ENCODE data around the gene CBLC.

Gene CBLC

DNA sequence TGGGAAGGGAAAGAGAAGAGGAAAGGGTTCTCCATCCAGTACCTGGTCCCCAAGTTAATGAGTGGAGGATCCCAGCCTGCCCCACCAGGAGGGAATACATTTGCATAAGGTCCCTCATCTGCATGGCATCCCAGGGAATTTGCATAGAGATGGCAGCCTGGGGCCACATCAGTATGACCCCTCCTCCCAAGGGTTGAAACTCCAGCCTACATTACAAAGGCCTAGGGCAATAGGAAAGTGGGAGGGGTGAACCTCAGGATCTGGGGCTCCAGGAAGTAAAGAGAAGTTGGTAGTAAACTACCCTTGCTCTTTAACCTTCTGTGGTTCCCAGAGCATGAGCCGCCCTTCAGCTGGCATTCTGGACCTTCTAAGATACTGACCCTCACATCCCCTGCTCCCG lies 61.6 kb downstream of the CBLC start:
- H3K4me1 ChIP-seq, result peaks cover 11% of the 10 kb centered on the region
- H4K20me1 ChIP-seq, result no peaks in the 10 kb centered on the region

DNA sequence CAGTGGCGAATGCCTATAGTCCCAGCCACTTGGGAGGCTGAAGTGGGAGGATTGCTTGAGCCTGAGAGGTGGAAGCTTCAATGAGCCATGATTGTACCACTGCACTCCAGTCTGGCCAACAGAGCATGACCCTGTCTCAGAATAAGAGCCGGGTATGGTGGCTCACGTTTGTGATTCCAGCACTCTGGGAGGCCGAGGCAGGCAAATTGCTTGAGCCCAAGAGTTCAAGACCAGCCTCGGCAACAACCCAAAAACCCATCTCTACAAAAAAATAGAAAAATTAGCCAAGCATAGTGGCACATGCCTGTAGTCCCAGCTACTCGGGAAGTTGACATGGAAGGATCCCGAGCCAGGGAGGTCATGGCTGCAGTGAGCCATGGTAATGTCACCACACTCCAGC lies 63.1 kb downstream of the CBLC start:
- no peaks in the 10 kb centered on the region for H3K9me3 ChIP-seq
- peaks cover 21% of the 10 kb centered on the region for H3K4me1 ChIP-seq
- H3K27ac ChIP-seq, result no peak overlapping the region
- TF ChIP-seq Cebpa-rat (IDR thresholded peaks at IDR 0.05), result no peak
- H3K9ac ChIP-seq, result no peak overlapping the region
- 0 out of 2 replicates have a peak overlapping the region, but pooled peaks have one; percentile 2 for H3K4me2 ChIP-seq
- no peaks in the 10 kb centered on the region for H3K27me3 ChIP-seq
- no peaks in the 10 kb centered on the region for H3K36me3 ChIP-seq
- no peaks in the 10 kb centered on the region for H4K20me1 ChIP-seq
- no peak overlapping the region for H3K4me3 ChIP-seq

More for the DNA sequence above, 61.6 kb downstream of the CBLC start:
- no peaks in the 10 kb centered on the region for H3K27me3 ChIP-seq
- no peak overlapping the region for H3K4me2 ChIP-seq
- no peak overlapping the region for H3K4me3 ChIP-seq
- no peak for TF ChIP-seq Cebpa-rat (IDR thresholded peaks at IDR 0.05)
- H3K9ac ChIP-seq, result no peak overlapping the region
- H3K36me3 ChIP-seq, result no peaks in the 10 kb centered on the region
- no peaks in the 10 kb centered on the region for H3K9me3 ChIP-seq
- H3K27ac ChIP-seq, result no peak overlapping the region

DNA sequence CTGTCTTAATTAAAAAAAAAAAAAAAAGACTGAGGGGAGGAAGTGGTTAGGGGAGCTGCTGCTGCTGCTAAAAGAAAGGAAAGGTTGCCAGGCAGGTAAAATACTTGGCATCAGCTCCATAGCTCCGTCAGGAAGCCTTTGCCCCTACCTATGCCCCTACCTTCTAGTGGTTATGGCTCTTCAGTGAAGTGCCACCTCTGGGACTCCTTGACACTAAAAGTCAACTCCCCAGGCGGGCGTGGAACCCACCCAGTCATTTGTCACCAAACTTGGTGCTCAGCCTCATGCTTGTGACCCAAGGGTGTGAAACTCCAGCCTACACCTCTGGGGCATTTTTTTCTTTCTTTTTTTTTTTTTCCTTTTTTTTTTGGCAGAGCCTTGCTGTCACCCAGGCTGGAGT lies 63.5 kb downstream of the CBLC start:
- H3K9me3 ChIP-seq, result no peaks in the 10 kb centered on the region
- H3K27me3 ChIP-seq, result no peaks in the 10 kb centered on the region
- H3K27ac ChIP-seq, result no peak overlapping the region
- H3K4me1 ChIP-seq, result peaks cover 21% of the 10 kb centered on the region
- H3K9ac ChIP-seq, result no peak overlapping the region
- TF ChIP-seq Cebpa-rat (IDR thresholded peaks at IDR 0.05), result no peak
- no peaks in the 10 kb centered on the region for H3K36me3 ChIP-seq
- H4K20me1 ChIP-seq, result no peaks in the 10 kb centered on the region
- 0 out of 2 replicates have a peak overlapping the region, but pooled peaks have one; percentile 2 for H3K4me2 ChIP-seq
- no peak overlapping the region for H3K4me3 ChIP-seq

DNA sequence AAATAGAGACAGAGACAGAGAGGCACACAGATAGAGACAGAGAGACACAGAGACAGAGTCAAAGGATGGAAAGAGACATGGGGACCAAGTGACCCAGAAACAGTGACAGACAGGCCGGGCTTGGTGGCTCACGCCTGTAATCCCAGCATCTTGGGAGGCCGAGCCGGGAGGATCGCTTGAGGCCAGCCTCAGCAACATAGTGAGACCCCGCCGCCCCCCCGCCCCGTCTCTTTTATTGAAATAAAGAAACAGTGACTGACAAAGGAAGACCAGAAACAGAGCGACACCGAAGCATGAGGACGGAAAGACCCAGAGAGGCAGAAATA lies 67.6 kb downstream of the CBLC start:
- peak overlapping the region; percentile 99 for H3K4me3 ChIP-seq
- peak overlapping the region; percentile 98 for H3K9ac ChIP-seq
- TF ChIP-seq Cebpa-rat (IDR thresholded peaks at IDR 0.05), result no peak
- no peaks in the 10 kb centered on the region for H3K36me3 ChIP-seq
- H3K4me2 ChIP-seq, result peak overlapping the region; percentile 80
- peaks cover 26% of the 10 kb centered on the region for H4K20me1 ChIP-seq
- H3K4me1 ChIP-seq, result peaks cover 46% of the 10 kb centered on the region
- H3K27me3 ChIP-seq, result no peaks in the 10 kb centered on the region
- peak overlapping the region; percentile 50 for H3K27ac ChIP-seq
- H3K9me3 ChIP-seq, result no peaks in the 10 kb centered on the region

DNA sequence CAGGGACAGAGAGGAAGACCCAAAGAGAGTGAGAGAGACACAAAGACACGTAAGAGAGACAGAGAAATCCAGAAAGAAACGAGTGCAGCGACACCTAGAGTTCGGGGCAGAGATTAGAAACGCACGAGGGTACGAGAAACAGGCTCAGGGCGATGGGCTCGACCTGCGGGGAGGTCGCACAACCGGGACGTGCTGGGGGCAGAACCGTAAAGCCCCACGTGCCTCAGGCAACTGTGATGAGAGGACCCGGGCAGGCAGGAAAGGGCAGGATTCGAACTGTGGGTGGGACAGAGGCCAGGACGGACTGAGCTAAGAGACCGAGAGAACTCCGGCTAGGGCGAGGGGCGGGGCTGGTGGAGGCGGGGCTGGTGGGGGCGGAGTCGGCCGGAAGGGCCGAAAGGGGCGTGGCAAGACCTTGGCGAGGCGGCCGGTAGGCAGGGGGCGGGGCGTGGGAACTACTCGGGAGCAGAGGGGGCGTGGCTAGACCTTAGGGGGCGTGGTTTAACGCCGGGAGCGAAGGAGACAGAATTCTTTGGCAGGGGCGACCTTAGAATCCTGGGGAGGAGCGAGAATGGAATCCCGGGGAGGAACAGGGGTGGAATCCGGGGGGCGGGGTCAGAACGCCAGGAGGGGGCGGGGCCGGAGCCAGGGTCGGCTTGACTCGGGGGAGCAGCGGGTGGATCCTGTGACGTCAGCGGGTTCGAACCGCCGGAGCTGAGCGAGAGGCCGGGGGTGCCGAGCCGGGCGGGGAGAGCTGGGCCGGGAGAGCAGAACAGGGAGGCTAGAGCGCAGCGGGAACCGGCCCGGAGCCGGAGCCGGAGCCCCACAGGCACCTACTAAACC lies 68.1 kb downstream of the CBLC start, which contains the start of gene NECTIN2:
NECTIN2 (plus strand) TSS at position 686 of the 843 bp plus-strand sequence. CDS start 229 bp downstream, outside the sequence.
- H3K27me3 ChIP-seq, result no peaks in the 10 kb centered on the region
- peak within 1 kb of the TSS; percentile 99 for H3K4me2 ChIP-seq
- peak within 1 kb of the TSS; percentile 99 for H3K4me3 ChIP-seq
- H3K27ac ChIP-seq, result peak within 1 kb of the TSS; percentile 99
- peaks cover 50% of the 10 kb centered on the region for H3K4me1 ChIP-seq
- no peaks in the 10 kb centered on the region for H3K9me3 ChIP-seq
- H4K20me1 ChIP-seq, result peaks cover 32% of the 10 kb centered on the region
- TF ChIP-seq Cebpa-rat (IDR thresholded peaks at IDR 0.05), result no peak
- H3K9ac ChIP-seq, result peak within 1 kb of the TSS; percentile 98
- H3K36me3 ChIP-seq, result no peaks in the 10 kb centered on the region

DNA sequence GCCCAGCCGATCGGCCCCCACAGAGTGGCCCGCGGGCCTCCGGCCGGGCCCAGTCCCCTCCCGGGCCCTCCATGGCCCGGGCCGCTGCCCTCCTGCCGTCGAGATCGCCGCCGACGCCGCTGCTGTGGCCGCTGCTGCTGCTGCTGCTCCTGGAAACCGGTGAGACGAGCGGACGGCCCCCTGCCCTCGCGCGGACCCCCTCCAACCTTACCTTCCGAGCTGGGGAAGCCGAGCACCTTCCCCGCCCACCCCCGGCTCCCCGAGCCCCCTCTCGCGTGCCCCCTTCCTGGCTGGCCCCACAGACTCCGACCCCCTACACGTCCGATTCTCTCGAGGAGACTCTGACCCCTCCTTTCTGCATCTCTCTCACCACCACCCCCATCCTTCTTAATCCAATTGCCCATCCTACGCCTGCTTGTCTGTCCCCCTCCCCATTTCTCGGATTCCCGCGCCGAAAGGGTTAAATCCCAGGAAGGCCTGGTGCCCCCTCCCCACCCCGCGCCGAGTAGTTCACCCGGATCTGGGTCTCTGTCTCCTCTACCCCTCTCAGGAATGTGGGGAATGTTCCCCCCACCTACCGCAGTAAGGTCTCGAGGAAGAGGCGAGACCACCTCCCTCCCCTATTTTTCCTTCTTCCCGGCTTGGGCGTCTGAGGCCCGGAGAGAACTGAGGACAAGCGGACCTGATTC lies 68.9 kb downstream of the CBLC start:
- H4K20me1 ChIP-seq, result peaks cover 39% of the 10 kb centered on the region
- no peaks in the 10 kb centered on the region for H3K9me3 ChIP-seq
- H3K4me1 ChIP-seq, result peaks cover 50% of the 10 kb centered on the region
- H3K4me3 ChIP-seq, result peak overlapping the region; percentile 99
- H3K27ac ChIP-seq, result peak overlapping the region; percentile 99
- peak overlapping the region; percentile 99 for H3K4me2 ChIP-seq
- H3K27me3 ChIP-seq, result no peaks in the 10 kb centered on the region
- TF ChIP-seq Cebpa-rat (IDR thresholded peaks at IDR 0.05), result no peak
- no peaks in the 10 kb centered on the region; the same call in 1 of the 2 replicates for H3K36me3 ChIP-seq
- H3K9ac ChIP-seq, result peak overlapping the region; percentile 98

DNA sequence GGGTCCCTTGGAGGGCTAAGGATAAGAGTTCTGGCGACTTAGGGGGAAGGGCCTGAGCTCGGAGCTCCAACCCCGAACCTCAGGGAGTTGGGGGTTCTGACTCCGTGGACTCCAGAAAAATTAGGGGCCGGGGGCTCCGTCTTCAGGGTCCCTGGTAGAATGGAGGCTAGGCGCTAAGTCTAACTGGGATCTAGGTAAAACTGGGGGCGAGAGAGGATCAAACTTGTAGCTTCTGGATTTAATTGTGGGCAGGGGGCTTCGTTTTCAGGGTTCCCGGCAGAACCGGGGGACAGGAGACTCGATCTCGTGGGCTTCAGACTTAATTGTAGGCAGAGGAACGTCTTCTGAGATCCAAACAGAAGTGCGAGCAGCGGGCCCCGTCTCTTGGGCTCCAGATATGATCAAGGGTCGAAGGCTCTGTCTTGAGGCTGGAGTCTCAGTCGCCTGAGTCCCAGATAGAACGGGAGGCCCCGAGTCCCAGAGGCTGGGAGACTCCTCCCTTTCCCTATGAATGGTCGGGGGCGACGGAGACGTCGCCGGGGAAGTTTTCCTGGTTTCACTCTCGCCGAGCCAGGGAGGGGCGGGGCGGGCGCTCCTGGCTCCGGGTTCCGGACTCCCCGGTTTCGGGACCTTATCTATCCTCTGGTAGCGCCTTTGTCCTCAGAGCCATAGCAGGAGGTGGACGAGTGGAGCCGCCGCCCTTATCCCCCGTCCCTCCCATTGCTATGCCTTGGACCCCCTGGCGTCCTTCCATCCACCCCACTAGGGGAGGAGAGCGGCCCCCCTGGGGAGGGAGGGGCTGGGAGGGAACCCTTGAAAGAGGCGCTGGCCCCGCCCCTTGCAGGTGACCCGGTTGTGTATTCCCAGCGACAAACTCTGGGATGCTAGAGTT lies 69.7 kb downstream of the CBLC start:
- Histone ChIP-seq H3K9me3 (no peaks in the 10 kb centered on the region), H3K9ac (peak overlapping the region; percentile 98), H3K4me2 (peak overlapping the region; percentile 99), H3K36me3 (no peaks in the 10 kb centered on the region; the same call in 1 of the 2 replicates), H3K4me1 (peaks cover 58% of the 10 kb centered on the region), H4K20me1 (peaks cover 47% of the 10 kb centered on the region), H3K27ac (peak overlapping the region; percentile 99), H3K4me3 (peak overlapping the region; percentile 99), H3K27me3 (no peaks in the 10 kb centered on the region)
- TF ChIP-seq Cebpa-rat (IDR thresholded peaks at IDR 0.05), result no peak

DNA sequence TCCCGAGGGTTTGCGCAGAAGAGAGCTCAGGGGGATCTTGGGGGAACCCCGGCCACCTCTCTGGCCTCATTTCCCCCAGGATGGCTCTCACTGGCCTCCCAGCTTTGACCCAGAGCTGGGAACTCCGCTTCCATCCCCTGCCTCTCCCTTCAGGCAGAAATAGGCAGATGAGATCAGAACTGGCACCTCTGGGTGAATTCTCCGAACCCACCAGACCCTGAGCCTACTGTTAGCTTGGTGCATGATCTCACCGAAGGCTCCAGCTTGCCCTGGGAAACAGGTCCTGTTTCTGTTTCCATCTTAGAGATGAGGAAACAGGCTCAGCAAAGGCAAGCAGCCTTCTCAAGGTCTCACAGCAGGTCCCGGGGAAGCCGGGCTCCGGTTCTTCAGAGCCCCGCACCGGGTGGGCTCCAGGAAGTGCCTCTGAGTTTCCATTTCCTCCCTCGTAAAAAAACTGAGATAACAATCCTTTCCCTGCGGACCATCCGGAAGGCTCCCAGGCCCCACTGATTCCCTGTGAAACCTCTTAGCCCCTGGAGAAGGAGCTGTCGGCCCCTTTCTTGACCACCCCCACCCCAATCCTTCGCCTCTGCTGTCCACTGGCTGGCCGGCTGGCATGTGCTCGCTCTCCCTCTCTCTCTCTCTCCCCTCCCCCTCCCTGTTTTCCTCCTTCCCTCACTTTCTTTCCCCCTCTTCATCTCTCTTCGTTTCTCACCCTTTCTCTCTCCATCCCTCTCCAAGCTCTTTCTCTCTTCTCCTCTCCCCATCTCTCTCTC lies 70.5 kb downstream of the CBLC start:
- Histone ChIP-seq H3K4me2 (peak overlapping the region; percentile 99), H3K9me3 (no peaks in the 10 kb centered on the region), H3K27ac (peak overlapping the region; percentile 99), H3K36me3 (peaks cover 5% of the 10 kb centered on the region; the same call in 1 of the 2 replicates), H4K20me1 (peaks cover 55% of the 10 kb centered on the region), H3K4me3 (peak overlapping the region; percentile 99), H3K27me3 (no peaks in the 10 kb centered on the region), H3K9ac (peak overlapping the region; percentile 98), H3K4me1 (peaks cover 64% of the 10 kb centered on the region)
- TF ChIP-seq Cebpa-rat (IDR thresholded peaks at IDR 0.05), result no peak
